Gastrocnemius medialis (tissue), 4 donors: Measurements from ENCODE around the gene AGAP1. TPM values are rescaled to one million over a fixed set of nuclear protein-coding genes. Genes with fewer than 3 reads are reported as not detected.
A peak's percentile ranks its signal among the peaks of the same experiment; 100 is the strongest.

ENCODE experiments used
- ATAC-seq, 2 donors: fragments of 150-250 bp; one replicate each; pipeline ENCODE4 v1.9.1; 2016
- DNase-seq, 2 donors: peaks; one replicate each; pipeline ENCODE4 v3.0.0-alpha.2; 2019
- H3K27ac ChIP-seq, 4 donors: fragments of 200-600 bp; sonication (generic); 1 replicate in 1 of 4; 2 replicates in 3 of 4; pipeline ENCODE4 v1.5.1; 2016 to 2018; ENCODE audit warnings: mild to moderate bottlenecking in 2 of 4, moderate library complexity in 1 of 4
- H3K27me3 ChIP-seq, 3 donors: fragments of 200-600 bp; sonication (generic) in 2 of 3; 1 replicate in 1 of 3; 2 replicates in 2 of 3; pipeline versions ENCODE4 v1.5.1 to v1.6.0; 2016 to 2019; ENCODE audit warnings: mild to moderate bottlenecking in 1 of 3, moderate library complexity in 1 of 3
- H3K36me3 ChIP-seq, 2 donors: fragments of 200-600 bp; sonication (generic) in 1 of 2; one replicate each; pipeline ENCODE4 v1.5.1; 2017 to 2018
- H3K4me1 ChIP-seq, 2 donors: fragments of 200-600 bp; sonication (generic) in 1 of 2; one replicate each; pipeline ENCODE4 v1.5.1; 2016 to 2017; ENCODE audit warnings: mild to moderate bottlenecking in 2 of 2
- H3K4me3 ChIP-seq, 4 donors: fragments of 200-600 bp; sonication (generic) in 3 of 4; 1 replicate in 1 of 4; 2 replicates in 3 of 4; pipeline ENCODE4 v1.5.1; 2016 to 2019; ENCODE audit warnings: mild to moderate bottlenecking in 2 of 4
- H3K9me3 ChIP-seq, 3 donors: fragments of 200-600 bp; sonication (generic) in 2 of 3; 1 replicate in 1 of 3; 2 replicates in 2 of 3; pipeline ENCODE4 v1.5.1; 2016 to 2019
- CTCF ChIP-seq, 5 experiments: fragments of 450-650 bp in 3 of 5; fragments of 200-600 bp in 2 of 5; sonication (generic) in 2 of 5; IDR thresholded peaks in 4 of 5; conservative IDR thresholded peaks in 1 of 5; 1 replicate in 4 of 5; 2 replicates in 1 of 5; pipeline ENCODE4 v1.5.1; 2016 to 2019; ENCODE audit warnings: antibody characterized with exemption in 5 of 5, mild to moderate bottlenecking in 3 of 5, moderate library complexity in 3 of 5
- POLR2A ChIP-seq, 2 donors: fragments of 450-650 bp; IDR thresholded peaks; one replicate each; pipeline ENCODE4 v1.6.1; 2017; ENCODE audit warnings: antibody characterized with exemption in 2 of 2, mild to moderate bottlenecking in 2 of 2, moderate library complexity in 2 of 2
- in situ Hi-C, 4 donors: fragments of 200-750 bp; cut with MboI; loops; one replicate each; pipeline versions ENCODE4 v1.15.0 to v1.8.0; 2017; ENCODE audit warnings: low sequenced_read_pairs in 4 of 4
- intact Hi-C: fragments of 100-400 bp; cut with DNase I; formaldehyde crosslinking; loops from one replicate; pipeline ENCODE4 v1.15.1; 2023; ENCODE audit warnings: low total_unique reads
- total RNA-seq, 4 donors: library from RNA; depleted of rRNA; stranded (reverse); fragments of >200 nt; gene quantifications; one replicate each; pipeline versions ENCODE4 v1.1.0 to v1.2.3, GENCODE V29; 2016

The AGAP1 gene
- total RNA-seq, 4 donors from 2014 or later: 8.5 to 26.8 (median 14.4) TPM

- intact Hi-C loops: no loop called here
- no peak for TF ChIP-seq CTCF (IDR thresholded peaks at IDR 0.05 in 4 of 5, conservative IDR thresholded peaks at IDR 0.05 in 1 of 5)
- Histone ChIP-seq H3K27ac (no peak overlapping the region), H3K36me3 (no peaks in the 10 kb centered on the region), H3K9me3 (no peaks in the 10 kb centered on the region), H3K27me3 (no peaks in the 10 kb centered on the region), H3K4me3 (no peak overlapping the region), H3K4me1 (peaks cover 6 to 9% of the 10 kb centered on the region in 2 donors)
- in situ Hi-C loops: no loop called here
- no peak for DNase-seq
- ATAC-seq: no peak
These were observed 207.6 kb downstream of the AGAP1 start for GRCh38 chr2:235701206-235701981.

GRCh38 chr2:235702186-235702585 lies 208.3 kb downstream of the AGAP1 start:
- H3K36me3 ChIP-seq: no peaks in the 10 kb centered on the region
- TF ChIP-seq CTCF (IDR thresholded peaks at IDR 0.05 in 4 of 5, conservative IDR thresholded peaks at IDR 0.05 in 1 of 5) (no peak), POLR2A (IDR thresholded peaks at IDR 0.05) (no peak)
- peaks cover 6 to 9% of the 10 kb centered on the region in 2 donors for H3K4me1 ChIP-seq
- in situ Hi-C loops (no loop called here), intact Hi-C loops (loop anchor here (2.0 kb wide), 1 partner anchor 31 kb away; no protein-coding TSS in a partner anchor)
- no peaks in the 10 kb centered on the region for H3K9me3 ChIP-seq
- no peaks in the 10 kb centered on the region for H3K27me3 ChIP-seq
- DNase-seq (no peak), ATAC-seq (no peak)
- H3K4me3 ChIP-seq: no peak overlapping the region
- H3K27ac ChIP-seq: peak overlapping the region in 3 of 4 donors; percentile 57 to 72 (median 68)

- in situ Hi-C loops (no loop called here), intact Hi-C loops (loop anchor here (2.0 kb wide), 1 partner anchor 33 kb away; no protein-coding TSS in a partner anchor)
- Histone ChIP-seq H3K4me3 (no peak overlapping the region), H3K27ac (peak overlapping the region; percentile 57 to 72 (median 65)), H3K36me3 (no peaks in the 10 kb centered on the region), H3K27me3 (no peaks in the 10 kb centered on the region), H3K9me3 (no peaks in the 10 kb centered on the region), H3K4me1 (peaks cover 6 to 9% of the 10 kb centered on the region in 2 donors)
- ATAC-seq: no peak
- TF ChIP-seq POLR2A (IDR thresholded peaks at IDR 0.05) (no peak), CTCF (IDR thresholded peaks at IDR 0.05 in 4 of 5, conservative IDR thresholded peaks at IDR 0.05 in 1 of 5) (no peak)
- DNase-seq: no peak
These were observed 210.0 kb downstream of the AGAP1 start for GRCh38 chr2:235703711-235704295.

- Histone ChIP-seq H3K9me3 (no peaks in the 10 kb centered on the region), H3K4me3 (no peak overlapping the region), H3K27ac (no peak overlapping the region), H3K4me1 (peaks cover 6 to 9% of the 10 kb centered on the region in 2 donors), H3K27me3 (no peaks in the 10 kb centered on the region), H3K36me3 (no peaks in the 10 kb centered on the region)
- DNase-seq (no peak), ATAC-seq (no peak)
- intact Hi-C loops: no loop called here
- in situ Hi-C loops: no loop called here
- TF ChIP-seq POLR2A (IDR thresholded peaks at IDR 0.05) (no peak), CTCF (IDR thresholded peaks at IDR 0.05 in 4 of 5, conservative IDR thresholded peaks at IDR 0.05 in 1 of 5) (no peak)
These were observed 211.5 kb downstream of the AGAP1 start for GRCh38 chr2:235705296-235705695.
